Measurements from ENCODE around the gene RIPOR1.
A peak's percentile ranks its signal among the peaks of the same experiment; 100 is the strongest.
"Not testable (repeated sequence)": the region's sequence is repeated elsewhere in the genome, so short reads cannot be mapped to it uniquely, and the experiment has no call there.

Gene RIPOR1

DNA sequence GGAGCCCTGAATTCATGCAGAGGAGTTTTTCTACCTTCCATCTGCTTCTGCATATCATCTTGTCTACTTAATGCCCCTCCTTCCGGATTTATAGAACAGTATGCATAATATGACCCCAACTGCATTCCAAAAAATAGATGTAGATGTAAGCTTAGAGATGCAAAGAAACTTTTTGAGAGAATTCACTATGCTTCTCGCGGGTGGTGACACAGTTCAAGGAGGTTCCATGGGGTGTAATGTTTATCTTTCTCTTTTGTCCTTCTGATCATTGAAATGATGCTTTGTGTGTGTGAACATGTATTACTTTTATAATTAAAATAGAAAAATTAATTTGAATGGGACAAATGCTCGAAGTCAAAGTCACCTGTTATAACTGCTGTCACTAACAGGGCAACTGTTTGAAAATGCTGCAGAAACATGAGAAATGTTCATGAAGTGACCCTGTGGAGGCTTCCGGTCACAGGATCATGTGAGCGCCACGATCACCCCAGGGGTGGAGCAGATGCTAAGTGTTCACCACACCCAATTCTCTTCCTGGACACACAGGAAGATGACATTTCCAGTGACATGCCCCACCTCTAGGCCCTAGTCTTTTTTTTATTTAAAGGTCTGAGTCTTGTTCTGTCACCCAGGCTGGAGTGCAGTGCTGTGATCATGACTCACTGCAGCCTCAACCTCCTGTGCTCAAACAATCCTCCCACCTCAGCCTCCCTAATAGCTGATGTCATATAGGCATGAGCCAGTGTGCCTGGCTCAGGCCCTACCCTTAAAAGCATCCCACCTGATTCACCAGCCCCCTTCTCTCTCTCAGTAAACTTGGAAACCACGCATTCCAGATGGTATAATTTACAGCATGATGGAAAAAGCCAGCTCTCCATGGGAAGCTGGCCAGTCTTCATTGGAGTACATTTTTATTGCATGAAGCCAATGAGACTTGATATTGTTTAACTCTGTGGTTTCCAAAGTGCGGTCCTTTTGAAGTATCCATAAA is 24.3 kb upstream of the RIPOR1 start:
- DNase-seq (ENCODE audit: low spot score): peak; percentile 64
- no peak for TF ChIP-seq CTCF (IDR thresholded peaks at IDR 0.05; ENCODE audit: extremely low read depth, insufficient read depth, missing control alignments)
- in situ Hi-C loops (cut with MboI; ENCODE audit: low pct_unique_long_range_greater_than_20kb, low sequenced_read_pairs, unreplicated experiment): no loop called here

DNA sequence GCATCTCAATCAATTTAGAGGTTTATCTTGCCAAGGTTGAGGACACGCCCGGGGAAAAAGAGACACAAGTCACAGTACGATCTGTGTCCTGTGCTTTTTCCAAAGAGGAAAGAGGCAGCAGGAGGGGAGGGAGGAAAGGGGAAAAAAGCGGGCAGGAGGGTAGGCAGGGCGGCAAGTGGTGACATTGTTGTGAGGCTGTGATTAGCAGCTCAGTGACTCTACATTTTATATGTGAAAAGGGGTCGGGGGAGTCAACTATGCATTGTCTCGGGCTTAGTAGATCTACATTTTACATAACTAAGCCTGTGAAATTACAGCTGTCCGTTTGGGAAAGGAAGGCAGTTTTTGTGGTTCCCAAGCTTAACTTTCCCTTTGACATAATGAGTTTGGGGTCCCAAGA is 22.2 kb upstream of the RIPOR1 start:
- in situ Hi-C loops (cut with MboI; ENCODE audit: low pct_unique_long_range_greater_than_20kb, low sequenced_read_pairs, unreplicated experiment): no loop called here
- DNase-seq (ENCODE audit: low spot score): no peak
- no peak for TF ChIP-seq CTCF (IDR thresholded peaks at IDR 0.05; ENCODE audit: extremely low read depth, insufficient read depth, missing control alignments)

DNA sequence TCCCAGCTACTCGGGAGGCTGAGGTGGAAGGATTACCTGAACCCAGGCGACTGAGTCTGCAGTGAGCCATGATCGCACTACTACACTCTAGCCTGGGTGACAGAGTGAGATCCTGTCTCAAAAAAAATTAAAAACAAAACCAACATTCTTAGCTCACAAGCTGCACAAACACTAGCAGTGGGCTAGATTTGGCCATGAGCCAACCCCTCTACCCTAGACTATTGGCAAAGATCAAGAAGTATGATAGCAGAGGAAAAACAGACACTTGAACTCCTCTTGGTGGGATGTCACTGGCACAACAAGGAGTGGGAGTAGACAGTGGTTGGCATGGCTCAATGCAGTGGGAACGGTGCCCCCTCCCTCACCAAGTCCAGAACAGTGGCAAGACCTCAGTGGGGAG is 19.6 kb upstream of the RIPOR1 start:
- TF ChIP-seq CTCF (IDR thresholded peaks at IDR 0.05; ENCODE audit: extremely low read depth, insufficient read depth, missing control alignments): no peak
- DNase-seq (ENCODE audit: low spot score): no peak
- in situ Hi-C loops (cut with MboI; ENCODE audit: low pct_unique_long_range_greater_than_20kb, low sequenced_read_pairs, unreplicated experiment): no loop called here

DNA sequence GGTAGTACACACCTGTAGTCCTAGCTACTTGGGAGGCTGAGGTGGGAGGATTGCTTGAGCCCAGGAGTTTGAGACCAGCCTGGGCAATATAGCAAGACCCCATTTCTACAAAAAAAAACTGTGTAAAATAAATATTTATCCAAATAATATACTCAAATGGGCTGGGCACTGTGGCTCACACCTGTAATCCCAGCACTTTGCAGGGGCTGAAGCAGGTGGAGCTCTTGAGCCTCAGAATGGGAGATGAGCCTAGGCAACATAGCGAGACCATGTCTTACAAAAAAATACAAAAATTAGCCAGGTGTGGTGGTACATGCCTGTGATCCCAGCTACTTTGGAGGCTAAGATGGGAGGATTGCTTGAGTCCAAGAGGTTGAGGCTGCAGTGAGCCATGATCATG is 14.7 kb upstream of the RIPOR1 start:
- TF ChIP-seq CTCF (IDR thresholded peaks at IDR 0.05; ENCODE audit: extremely low read depth, insufficient read depth, missing control alignments): peak; percentile 7
- DNase-seq (ENCODE audit: low spot score); in situ Hi-C loops (cut with MboI; ENCODE audit: low pct_unique_long_range_greater_than_20kb, low sequenced_read_pairs, unreplicated experiment): not testable (repeated sequence)

- DNase-seq (ENCODE audit: low spot score): peak; percentile 70
- peak; percentile 77 for TF ChIP-seq CTCF (IDR thresholded peaks at IDR 0.05; ENCODE audit: extremely low read depth, insufficient read depth, missing control alignments)
- in situ Hi-C loops (cut with MboI; ENCODE audit: low pct_unique_long_range_greater_than_20kb, low sequenced_read_pairs, unreplicated experiment): no loop called here
These were observed 14.2 kb upstream of the RIPOR1 start for GRCh38 chr16:67514382-67514828.

DNA sequence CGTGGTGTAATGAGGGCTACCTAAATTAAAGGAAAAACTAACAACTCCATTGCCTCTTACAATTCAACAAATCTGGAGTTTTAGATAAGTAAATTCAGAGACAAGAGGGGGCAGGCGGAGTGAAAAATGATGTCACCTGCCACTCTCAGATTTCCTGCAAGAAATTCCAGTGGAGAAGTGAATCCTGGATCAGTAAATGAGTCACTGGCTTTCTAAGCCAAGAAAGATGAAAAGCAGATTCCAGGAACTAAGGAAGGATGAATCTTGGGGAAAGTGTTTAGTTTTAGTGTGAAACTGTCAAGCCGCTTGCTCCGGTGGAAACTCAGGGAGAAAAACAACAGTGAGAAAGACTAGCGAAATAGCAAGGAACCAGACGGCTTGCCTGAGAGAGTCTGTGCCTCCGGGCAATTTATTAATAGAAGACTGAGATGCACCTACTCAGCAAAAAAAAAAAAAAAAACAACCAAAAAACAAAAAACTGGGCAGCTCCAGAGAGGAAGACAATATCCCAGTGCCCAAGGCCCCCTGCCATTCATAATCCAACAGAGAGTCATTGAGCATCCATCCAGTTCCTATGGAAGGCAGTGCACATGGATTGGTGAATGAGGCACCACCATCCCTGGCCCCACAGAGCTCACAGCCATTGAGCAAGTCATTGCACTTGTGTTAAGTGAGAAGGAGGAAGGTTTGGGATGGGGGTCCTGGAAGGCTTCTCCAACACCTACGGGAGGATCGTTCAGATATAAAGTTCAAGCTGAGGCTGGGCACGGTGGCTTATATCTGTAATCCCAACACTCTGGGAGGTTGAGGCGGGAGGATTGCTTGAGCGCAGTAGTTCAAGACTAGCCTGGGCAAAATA is 12.1 kb upstream of the RIPOR1 start:
- DNase-seq (ENCODE audit: low spot score): no peak
- in situ Hi-C loops (cut with MboI; ENCODE audit: low pct_unique_long_range_greater_than_20kb, low sequenced_read_pairs, unreplicated experiment): no loop called here
- TF ChIP-seq CTCF (IDR thresholded peaks at IDR 0.05; ENCODE audit: extremely low read depth, insufficient read depth, missing control alignments): no peak

All from GM13977 (cell line).